CD4-positive, alpha-beta memory T cell (primary cell): ENCODE measurements around the gene LRRK2. TPM values are rescaled to one million over a fixed set of nuclear protein-coding genes. Genes with fewer than 3 reads are reported as not detected.
"Not testable (repeated sequence)": the region's sequence is repeated elsewhere in the genome, so short reads cannot be mapped to it uniquely, and the experiment has no call there.

Source experiments
- CTCF ChIA-PET: fragments of 350-600 bp; sonication (Branson Sonifier 250); formaldehyde crosslinking; loops from one replicate; lab custom pipeline; 2021; ENCODE audit warnings: inconsistent platforms; ENCODE audit not compliant: partially characterized antibody; lab: Charles Lee
- POLR2A ChIA-PET: fragments of 350-600 bp; sonication (Branson Sonifier 250); formaldehyde crosslinking; loops from one replicate; lab custom pipeline; 2021; ENCODE audit not compliant: partially characterized antibody; lab: Charles Lee
- DNase-seq, 5 donors: peaks; one replicate each; pipeline versions ENCODE4 v3.0.0 to v3.0.0-alpha.2; 2020 to 2022; ENCODE audit warnings: mixed read lengths in 1 of 5
- H3K27ac ChIP-seq: one replicate; pipeline ENCODE4 v1.7.0; 2013; ENCODE audit warnings: low read depth, low read length
- H3K27me3 ChIP-seq: 2 replicates; pipeline ENCODE4 v1.7.0; 2013; ENCODE audit warnings: mild to moderate bottlenecking, low read length, moderate library complexity; ENCODE audit not compliant: insufficient read depth
- H3K36me3 ChIP-seq: 2 replicates; pipeline ENCODE4 v1.7.0; 2013; ENCODE audit warnings: mild to moderate bottlenecking, low read length, moderate library complexity; ENCODE audit not compliant: insufficient read depth
- H3K4me1 ChIP-seq: 2 replicates; pipeline ENCODE4 v1.7.0; 2013; ENCODE audit warnings: mild to moderate bottlenecking, low read length, moderate library complexity; ENCODE audit not compliant: insufficient read depth
- H3K4me3 ChIP-seq, 2 donors: one replicate each; pipeline ENCODE4 v1.7.0; 2013; ENCODE audit warnings: low read length in 2 of 2, mild to moderate bottlenecking in 1 of 2
- H3K9me3 ChIP-seq, 2 donors: one replicate each; pipeline ENCODE4 v1.7.0; 2013; ENCODE audit warnings: low read length in 2 of 2, control low read depth in 1 of 2; ENCODE audit not compliant: control insufficient read depth in 1 of 2
- H3K27ac Mint-ChIP-seq, 7 donors: one replicate each; pipeline ENCODE4 v1.8.0; 2020 to 2021; ENCODE audit warnings: mixed read lengths in 7 of 7, mild to moderate bottlenecking in 6 of 7, inconsistent platforms in 3 of 7, moderate library complexity in 3 of 7
- H3K27me3 Mint-ChIP-seq, 2 donors: one replicate each; pipeline ENCODE4 v1.8.0; 2020 to 2021; ENCODE audit warnings: mixed read lengths in 2 of 2
- H3K36me3 Mint-ChIP-seq, 2 donors: one replicate each; pipeline ENCODE4 v1.8.0; 2020 to 2021; ENCODE audit warnings: mixed read lengths in 2 of 2, inconsistent platforms in 1 of 2, mild to moderate bottlenecking in 1 of 2
- H3K4me1 Mint-ChIP-seq, 4 donors: one replicate each; pipeline ENCODE4 v1.8.0; 2020 to 2021; ENCODE audit warnings: mixed read lengths in 4 of 4, mild to moderate bottlenecking in 1 of 4
- H3K4me3 Mint-ChIP-seq, 8 donors: one replicate each; pipeline ENCODE4 v1.8.0; 2020 to 2021; ENCODE audit warnings: mixed read lengths in 8 of 8, mild to moderate bottlenecking in 7 of 8, moderate library complexity in 6 of 8, inconsistent platforms in 3 of 8
- H3K9me3 Mint-ChIP-seq, 8 donors: one replicate each; pipeline ENCODE4 v1.8.0; 2020 to 2021; ENCODE audit warnings: mixed read lengths in 8 of 8, mild to moderate bottlenecking in 5 of 8, inconsistent platforms in 3 of 8, moderate library complexity in 1 of 8
- intact Hi-C: fragments of 100-400 bp; cut with micrococcal nuclease; formaldehyde crosslinking; loops from one replicate; pipeline ENCODE4 v1.15.1; 2023
- polyA plus RNA-seq, 2 donors: library from polyadenylated mRNA; unstranded; fragments of 300-500 nt; fragmentation: Illumina TruSeq; gene quantifications; one replicate each; pipeline ENCODE4 v1.2.3, GENCODE V29; 2021
- total RNA-seq, 2 experiments: library from RNA; stranded (reverse); gene quantifications; one replicate each; pipeline ENCODE4 v1.2.3, GENCODE V29; 2021

Gene LRRK2
- total and polyA plus RNA-seq, 4 experiments from 2014 or later, result 0.10 to 0.76 (median 0.39) TPM; not detected in 1

- Histone ChIP-seq H3K36me3 (no peaks in the 10 kb centered on the region), H3K4me3 (no peak overlapping the region), H3K27ac (no peak overlapping the region), H3K27me3 (no peaks in the 10 kb centered on the region), H3K9me3 (no peaks in the 10 kb centered on the region), H3K4me1 (no peaks in the 10 kb centered on the region)
- H3K4me1 Mint-ChIP-seq, result no peaks in the 10 kb centered on the region
- no peaks in the 10 kb centered on the region for H3K36me3 Mint-ChIP-seq
- intact Hi-C loops, result no loop called here
- peaks cover 0 to 2% of the 10 kb centered on the region in 2 donors for H3K27me3 Mint-ChIP-seq
- peaks cover 0 to 4% (median 0%) of the 10 kb centered on the region in 8 donors for H3K9me3 Mint-ChIP-seq
- no peak overlapping the region for H3K27ac Mint-ChIP-seq
- H3K4me3 Mint-ChIP-seq, result no peak overlapping the region
- CTCF ChIA-PET, result no interaction called here
- POLR2A ChIA-PET, result no interaction called here
- no peak for DNase-seq
Measured at GRCh38 chr12:40375076-40375475, 150.3 kb downstream of the LRRK2 start.

GRCh38 chr12:40376533-40377267, 151.9 kb downstream of the LRRK2 start:
- H3K36me3 Mint-ChIP-seq, result no peaks in the 10 kb centered on the region
- ChIA-PET CTCF (no interaction called here), POLR2A (no interaction called here)
- peaks cover 0 to 2% of the 10 kb centered on the region in 2 donors for H3K27me3 Mint-ChIP-seq
- H3K9me3 ChIP-seq, result no peaks in the 10 kb centered on the region
- H3K4me3 Mint-ChIP-seq, result no peak overlapping the region
- intact Hi-C loops, result no loop called here
- no peak overlapping the region for H3K27ac ChIP-seq
- H3K4me3 ChIP-seq, result no peak overlapping the region
- H3K4me1 ChIP-seq, result no peaks in the 10 kb centered on the region
- no peaks in the 10 kb centered on the region for H3K4me1 Mint-ChIP-seq
- no peak overlapping the region for H3K27ac Mint-ChIP-seq
- no peaks in the 10 kb centered on the region for H3K27me3 ChIP-seq
- no peaks in the 10 kb centered on the region for H3K36me3 ChIP-seq
- no peak for DNase-seq
- peaks cover 0 to 4% (median 0%) of the 10 kb centered on the region in 8 donors for H3K9me3 Mint-ChIP-seq

GRCh38 chr12:40378691-40379090, 153.9 kb downstream of the LRRK2 start:
- H3K36me3 Mint-ChIP-seq, result no peaks in the 10 kb centered on the region
- no peaks in the 10 kb centered on the region for H3K27me3 ChIP-seq
- H3K9me3 ChIP-seq, result no peaks in the 10 kb centered on the region
- H3K9me3 Mint-ChIP-seq, result peaks cover 0 to 2% (median 0%) of the 10 kb centered on the region in 8 donors
- H3K36me3 ChIP-seq, result no peaks in the 10 kb centered on the region
- H3K27ac ChIP-seq, result no peak overlapping the region
- no peak overlapping the region for H3K4me3 ChIP-seq
- intact Hi-C loops, result no loop called here
- peaks cover 0 to 2% of the 10 kb centered on the region in 2 donors for H3K27me3 Mint-ChIP-seq
- no peaks in the 10 kb centered on the region for H3K4me1 ChIP-seq
- no peak overlapping the region for H3K4me3 Mint-ChIP-seq
- POLR2A ChIA-PET, result no interaction called here
- H3K4me1 Mint-ChIP-seq, result no peaks in the 10 kb centered on the region
- DNase-seq, result no peak
- CTCF ChIA-PET, result no interaction called here
- no peak overlapping the region for H3K27ac Mint-ChIP-seq

- intact Hi-C loops, result no loop called here
- H3K27ac ChIP-seq, result no peak overlapping the region
- Mint-ChIP-seq H3K4me1 (no peaks in the 10 kb centered on the region), H3K9me3 (peaks cover 0 to 4% (median 0%) of the 10 kb centered on the region in 8 donors), H3K27me3 (no peaks in the 10 kb centered on the region), H3K4me3 (no peak overlapping the region), H3K36me3 (no peaks in the 10 kb centered on the region), H3K27ac (no peak overlapping the region)
- no peaks in the 10 kb centered on the region for H3K27me3 ChIP-seq
- no peaks in the 10 kb centered on the region for H3K4me1 ChIP-seq
- no peak for DNase-seq
- ChIA-PET POLR2A (no interaction called here), CTCF (no interaction called here)
- no peaks in the 10 kb centered on the region for H3K9me3 ChIP-seq
- H3K36me3 ChIP-seq, result no peaks in the 10 kb centered on the region
- H3K4me3 ChIP-seq, result no peak overlapping the region
Measured at GRCh38 chr12:40382217-40382616, 157.4 kb downstream of the LRRK2 start.

- intact Hi-C loops, H3K27me3 Mint-ChIP-seq: not testable (repeated sequence)
Measured at GRCh38 chr12:40387279-40387678, 162.5 kb downstream of the LRRK2 start.

GRCh38 chr12:40390980-40391379, 166.2 kb downstream of the LRRK2 start:
- Histone ChIP-seq H3K27me3 (no peaks in the 10 kb centered on the region), H3K36me3 (no peaks in the 10 kb centered on the region), H3K9me3 (no peaks in the 10 kb centered on the region), H3K4me1 (no peaks in the 10 kb centered on the region), H3K4me3 (no peak overlapping the region), H3K27ac (no peak overlapping the region)
- no peak overlapping the region for H3K27ac Mint-ChIP-seq
- no peak overlapping the region for H3K4me3 Mint-ChIP-seq
- intact Hi-C loops, result no loop called here
- no peak for DNase-seq
- no peaks in the 10 kb centered on the region for H3K36me3 Mint-ChIP-seq
- H3K9me3 Mint-ChIP-seq, result peaks cover 0 to 9% (median 0%) of the 10 kb centered on the region in 8 donors
- ChIA-PET CTCF (no interaction called here), POLR2A (no interaction called here)
- H3K27me3 Mint-ChIP-seq, result no peaks in the 10 kb centered on the region
- no peaks in the 10 kb centered on the region for H3K4me1 Mint-ChIP-seq

More at GRCh38 chr12:40387279-40387678, 162.5 kb downstream of the LRRK2 start:
- DNase-seq, H3K27ac Mint-ChIP-seq, POLR2A ChIA-PET, H3K9me3 Mint-ChIP-seq, H3K27ac ChIP-seq, CTCF ChIA-PET, H3K9me3 ChIP-seq, H3K36me3 ChIP-seq, H3K27me3 ChIP-seq, H3K4me3 Mint-ChIP-seq, H3K4me1 ChIP-seq, H3K36me3 Mint-ChIP-seq, H3K4me3 ChIP-seq, H3K4me1 Mint-ChIP-seq: not testable (repeated sequence)

- H3K27me3 ChIP-seq, result no peaks in the 10 kb centered on the region
- peaks cover 0 to 9% (median 0%) of the 10 kb centered on the region in 8 donors for H3K9me3 Mint-ChIP-seq
- H3K36me3 ChIP-seq, result no peaks in the 10 kb centered on the region
- no peak for DNase-seq
- no peaks in the 10 kb centered on the region for H3K4me1 Mint-ChIP-seq
- H3K36me3 Mint-ChIP-seq, result no peaks in the 10 kb centered on the region
- intact Hi-C loops, result no loop called here
- no peak overlapping the region for H3K27ac Mint-ChIP-seq
- H3K27me3 Mint-ChIP-seq, result no peaks in the 10 kb centered on the region
- no peak overlapping the region for H3K4me3 Mint-ChIP-seq
- no peak overlapping the region for H3K4me3 ChIP-seq
- POLR2A ChIA-PET, result no interaction called here
- no peaks in the 10 kb centered on the region for H3K9me3 ChIP-seq
- CTCF ChIA-PET, result no interaction called here
- no peak overlapping the region for H3K27ac ChIP-seq
- no peaks in the 10 kb centered on the region for H3K4me1 ChIP-seq
Measured at GRCh38 chr12:40393026-40393425, 168.2 kb downstream of the LRRK2 start.
